Gastrocnemius medialis (tissue), 4 donors: ENCODE results near the gene TMC3. TPM values are rescaled to one million over a fixed set of nuclear protein-coding genes. Genes with fewer than 3 reads are reported as not detected.

Experiments
- ATAC-seq, 2 donors: fragments of 150-250 bp; one replicate each; pipeline ENCODE4 v1.9.1; 2016
- DNase-seq, 2 donors: peaks; one replicate each; pipeline ENCODE4 v3.0.0-alpha.2; 2019
- H3K27ac ChIP-seq, 4 donors: fragments of 200-600 bp; sonication (generic); 1 replicate in 1 of 4; 2 replicates in 3 of 4; pipeline ENCODE4 v1.5.1; 2016 to 2018; ENCODE audit warnings: mild to moderate bottlenecking in 2 of 4, moderate library complexity in 1 of 4
- H3K27me3 ChIP-seq, 3 donors: fragments of 200-600 bp; sonication (generic) in 2 of 3; 1 replicate in 1 of 3; 2 replicates in 2 of 3; pipeline versions ENCODE4 v1.5.1 to v1.6.0; 2016 to 2019; ENCODE audit warnings: mild to moderate bottlenecking in 1 of 3, moderate library complexity in 1 of 3
- H3K36me3 ChIP-seq, 2 donors: fragments of 200-600 bp; sonication (generic) in 1 of 2; one replicate each; pipeline ENCODE4 v1.5.1; 2017 to 2018
- H3K4me1 ChIP-seq, 2 donors: fragments of 200-600 bp; sonication (generic) in 1 of 2; one replicate each; pipeline ENCODE4 v1.5.1; 2016 to 2017; ENCODE audit warnings: mild to moderate bottlenecking in 2 of 2
- H3K4me3 ChIP-seq, 4 donors: fragments of 200-600 bp; sonication (generic) in 3 of 4; 1 replicate in 1 of 4; 2 replicates in 3 of 4; pipeline ENCODE4 v1.5.1; 2016 to 2019; ENCODE audit warnings: mild to moderate bottlenecking in 2 of 4
- H3K9me3 ChIP-seq, 3 donors: fragments of 200-600 bp; sonication (generic) in 2 of 3; 1 replicate in 1 of 3; 2 replicates in 2 of 3; pipeline ENCODE4 v1.5.1; 2016 to 2019
- POLR2A ChIP-seq, 2 donors: fragments of 450-650 bp; IDR thresholded peaks; one replicate each; pipeline ENCODE4 v1.6.1; 2017; ENCODE audit warnings: antibody characterized with exemption in 2 of 2, mild to moderate bottlenecking in 2 of 2, moderate library complexity in 2 of 2
- in situ Hi-C, 4 donors: fragments of 200-750 bp; cut with MboI; loops; one replicate each; pipeline versions ENCODE4 v1.15.0 to v1.8.0; 2017; ENCODE audit warnings: low sequenced_read_pairs in 4 of 4
- intact Hi-C: fragments of 100-400 bp; cut with DNase I; formaldehyde crosslinking; loops from one replicate; pipeline ENCODE4 v1.15.1; 2023; ENCODE audit warnings: low total_unique reads
- total RNA-seq, 4 donors: library from RNA; depleted of rRNA; stranded (reverse); fragments of >200 nt; gene quantifications; one replicate each; pipeline versions ENCODE4 v1.1.0 to v1.2.3, GENCODE V29; 2016
- TF ChIP-seq, protein P1 (sequence below), 5 experiments: fragments of 450-650 bp in 3 of 5; fragments of 200-600 bp in 2 of 5; sonication (generic) in 2 of 5; IDR thresholded peaks in 4 of 5; conservative IDR thresholded peaks in 1 of 5; 1 replicate in 4 of 5; 2 replicates in 1 of 5; pipeline ENCODE4 v1.5.1; 2016 to 2019; ENCODE audit warnings: antibody characterized with exemption in 5 of 5, mild to moderate bottlenecking in 3 of 5, moderate library complexity in 3 of 5

The TMC3 gene
- total RNA-seq, 4 donors from 2014 or later, result not detected

DNA sequence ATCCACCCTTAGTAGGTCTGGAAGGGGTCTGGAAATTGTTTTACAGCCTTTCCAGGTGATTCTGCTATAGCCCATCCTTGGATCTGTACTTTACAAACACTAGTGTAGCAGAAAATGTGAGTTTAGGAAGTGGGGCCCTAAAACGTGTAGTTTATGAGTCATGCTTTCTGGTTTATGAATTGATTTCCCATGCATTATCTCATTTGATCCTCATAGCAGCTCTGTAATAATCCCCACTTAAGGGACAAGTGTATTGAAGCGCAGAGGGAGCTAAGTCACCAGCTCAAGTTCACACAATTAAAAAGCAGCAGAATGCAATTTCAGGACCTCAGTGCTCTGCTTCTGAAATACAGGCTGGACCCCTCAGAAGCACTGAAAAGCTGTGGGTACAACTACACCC, 27.4 kb downstream of the TMC3 start:
- H3K27me3 ChIP-seq, result no peaks in the 10 kb centered on the region
- no peaks in the 10 kb centered on the region for H3K9me3 ChIP-seq
- in situ Hi-C loops (no loop called here), intact Hi-C loops (no loop called here)
- TF ChIP-seq, protein P1, sequence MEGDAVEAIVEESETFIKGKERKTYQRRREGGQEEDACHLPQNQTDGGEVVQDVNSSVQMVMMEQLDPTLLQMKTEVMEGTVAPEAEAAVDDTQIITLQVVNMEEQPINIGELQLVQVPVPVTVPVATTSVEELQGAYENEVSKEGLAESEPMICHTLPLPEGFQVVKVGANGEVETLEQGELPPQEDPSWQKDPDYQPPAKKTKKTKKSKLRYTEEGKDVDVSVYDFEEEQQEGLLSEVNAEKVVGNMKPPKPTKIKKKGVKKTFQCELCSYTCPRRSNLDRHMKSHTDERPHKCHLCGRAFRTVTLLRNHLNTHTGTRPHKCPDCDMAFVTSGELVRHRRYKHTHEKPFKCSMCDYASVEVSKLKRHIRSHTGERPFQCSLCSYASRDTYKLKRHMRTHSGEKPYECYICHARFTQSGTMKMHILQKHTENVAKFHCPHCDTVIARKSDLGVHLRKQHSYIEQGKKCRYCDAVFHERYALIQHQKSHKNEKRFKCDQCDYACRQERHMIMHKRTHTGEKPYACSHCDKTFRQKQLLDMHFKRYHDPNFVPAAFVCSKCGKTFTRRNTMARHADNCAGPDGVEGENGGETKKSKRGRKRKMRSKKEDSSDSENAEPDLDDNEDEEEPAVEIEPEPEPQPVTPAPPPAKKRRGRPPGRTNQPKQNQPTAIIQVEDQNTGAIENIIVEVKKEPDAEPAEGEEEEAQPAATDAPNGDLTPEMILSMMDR (IDR thresholded peaks at IDR 0.05 in 4 of 5, conservative IDR thresholded peaks at IDR 0.05 in 1 of 5), result no peak
- no peak for TF ChIP-seq POLR2A (IDR thresholded peaks at IDR 0.05)
- ATAC-seq, result no peak
- DNase-seq, result no peak
- H3K4me3 ChIP-seq, result no peak overlapping the region
- no peak overlapping the region for H3K27ac ChIP-seq
- H3K4me1 ChIP-seq, result no peaks in the 10 kb centered on the region
- H3K36me3 ChIP-seq, result no peaks in the 10 kb centered on the region

GRCh38 chr15:81343371-81343770, 30.6 kb downstream of the TMC3 start:
- intact Hi-C loops, result no loop called here
- Histone ChIP-seq H3K36me3 (no peaks in the 10 kb centered on the region), H3K4me1 (peaks cover 0 to 1% of the 10 kb centered on the region in 2 donors), H3K27me3 (no peaks in the 10 kb centered on the region), H3K9me3 (no peaks in the 10 kb centered on the region), H3K4me3 (no peak overlapping the region), H3K27ac (no peak overlapping the region)
- TF ChIP-seq POLR2A (IDR thresholded peaks at IDR 0.05), result no peak
- TF ChIP-seq, protein P1 (IDR thresholded peaks at IDR 0.05 in 4 of 5, conservative IDR thresholded peaks at IDR 0.05 in 1 of 5), result no peak
- in situ Hi-C loops, result no loop called here
- DNase-seq (no peak), ATAC-seq (no peak)

DNA sequence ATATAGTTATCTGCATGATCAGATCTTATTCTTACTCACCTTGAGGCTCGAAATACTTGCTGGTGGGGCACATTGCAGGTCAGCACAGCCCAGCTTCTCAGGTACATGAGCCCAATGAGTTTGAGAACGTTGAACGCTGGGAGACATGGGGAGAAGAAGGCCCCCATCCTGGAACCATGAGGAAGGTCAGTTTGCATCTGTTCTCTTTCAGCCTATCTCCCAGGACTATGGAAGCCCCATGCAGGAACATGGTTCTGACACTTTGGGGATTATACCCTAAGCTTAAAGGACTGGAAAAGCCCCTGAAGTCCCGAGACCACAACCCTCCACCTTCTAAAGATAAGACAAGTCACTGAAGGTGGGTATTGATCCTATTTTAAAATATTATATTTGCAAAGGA, 32.7 kb downstream of the TMC3 start:
- intact Hi-C loops, result no loop called here
- Histone ChIP-seq H3K9me3 (no peaks in the 10 kb centered on the region), H3K4me3 (no peak overlapping the region), H3K27me3 (no peaks in the 10 kb centered on the region), H3K36me3 (no peaks in the 10 kb centered on the region), H3K4me1 (peaks cover 0 to 6% of the 10 kb centered on the region in 2 donors), H3K27ac (no peak overlapping the region)
- TF ChIP-seq POLR2A (IDR thresholded peaks at IDR 0.05), result no peak
- TF ChIP-seq, protein P1 (IDR thresholded peaks at IDR 0.05 in 4 of 5, conservative IDR thresholded peaks at IDR 0.05 in 1 of 5), result no peak
- in situ Hi-C loops, result no loop called here
- ATAC-seq (no peak), DNase-seq (no peak)

DNA sequence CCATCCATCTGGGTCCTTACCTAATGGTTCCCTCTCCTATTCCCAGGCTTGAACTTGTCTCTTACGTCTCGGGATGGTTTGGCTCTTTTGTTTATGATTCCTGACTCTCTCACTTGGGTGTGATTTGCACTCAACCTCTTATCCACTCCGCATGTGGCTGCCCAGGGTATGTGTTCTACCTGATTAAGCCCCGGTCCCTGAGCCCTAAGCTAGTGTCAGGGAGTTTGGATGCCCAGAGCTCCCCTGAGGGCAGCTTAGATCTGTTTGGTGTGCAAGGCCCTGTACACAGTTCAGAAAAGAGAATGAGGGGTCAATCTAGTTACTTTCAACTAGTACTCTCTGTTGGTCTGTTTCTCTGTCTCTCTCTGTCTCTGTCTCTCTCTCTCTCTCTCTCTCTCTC, 34.2 kb downstream of the TMC3 start:
- in situ Hi-C loops, result loop anchor here in 1 of 4 donors (10.0 kb wide), 1 partner anchor 65 kb away; no protein-coding TSS in a partner anchor
- TF ChIP-seq, protein P1 (IDR thresholded peaks at IDR 0.05 in 4 of 5, conservative IDR thresholded peaks at IDR 0.05 in 1 of 5), result no peak
- no peak for TF ChIP-seq POLR2A (IDR thresholded peaks at IDR 0.05)
- ATAC-seq, result no peak
- no peak for DNase-seq
- Histone ChIP-seq H3K36me3 (no peaks in the 10 kb centered on the region), H3K27ac (no peak overlapping the region), H3K4me3 (no peak overlapping the region), H3K27me3 (no peaks in the 10 kb centered on the region), H3K9me3 (no peaks in the 10 kb centered on the region), H3K4me1 (peaks cover 0 to 6% of the 10 kb centered on the region in 2 donors)
- intact Hi-C loops, result loop anchor here (5.0 kb wide), 1 partner anchor 63 kb away; no protein-coding TSS in a partner anchor

DNA sequence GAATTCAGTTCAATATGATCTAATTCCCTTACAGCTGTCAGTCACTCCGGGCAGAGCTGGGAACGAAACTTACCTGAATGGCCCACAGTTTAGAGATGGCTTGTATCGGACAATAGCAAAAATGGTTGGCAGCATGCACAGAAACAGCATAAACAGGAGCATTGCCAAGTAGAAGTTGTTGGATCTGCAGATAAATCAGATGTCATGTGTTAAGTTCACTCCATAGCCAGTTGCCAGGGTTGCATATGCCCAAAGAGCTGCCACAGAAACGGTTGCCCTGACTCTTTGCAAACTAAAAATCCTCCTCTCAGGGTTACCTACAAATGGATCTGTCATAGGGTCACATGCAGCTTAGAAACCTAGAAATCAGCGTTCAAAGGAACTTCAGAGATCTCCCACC, 34.7 kb downstream of the TMC3 start:
- H3K9me3 ChIP-seq, result no peaks in the 10 kb centered on the region
- no peak overlapping the region for H3K4me3 ChIP-seq
- TF ChIP-seq POLR2A (IDR thresholded peaks at IDR 0.05), result no peak
- TF ChIP-seq, protein P1 (IDR thresholded peaks at IDR 0.05 in 4 of 5, conservative IDR thresholded peaks at IDR 0.05 in 1 of 5), result no peak
- in situ Hi-C loops (loop anchor here in 1 of 4 donors (10.0 kb wide), 1 partner anchor 65 kb away; no protein-coding TSS in a partner anchor), intact Hi-C loops (loop anchor here (5.0 kb wide), 1 partner anchor 62 kb away; no protein-coding TSS in a partner anchor)
- no peak for ATAC-seq
- DNase-seq, result no peak
- H3K27me3 ChIP-seq, result no peaks in the 10 kb centered on the region
- no peaks in the 10 kb centered on the region for H3K36me3 ChIP-seq
- no peak overlapping the region for H3K27ac ChIP-seq
- peaks cover 0 to 6% of the 10 kb centered on the region in 2 donors for H3K4me1 ChIP-seq
